Tibial artery (tissue), 4 donors: ENCODE results near the gene ZFPL1.

ENCODE experiments used
- DNase-seq, 2 donors: peaks; one replicate each; pipeline ENCODE4 v3.0.0-alpha.2; 2019
- H3K27ac ChIP-seq, 2 donors: fragments of 200-600 bp; sonication (generic) in 1 of 2; 1 replicate in 1 of 2; 2 replicates in 1 of 2; pipeline ENCODE4 v1.5.1; 2018 to 2019; ENCODE audit warnings: mild to moderate bottlenecking in 1 of 2
- H3K27me3 ChIP-seq, 2 donors: fragments of 200-600 bp; sonication (generic) in 1 of 2; one replicate each; pipeline versions ENCODE4 v1.5.1 to v1.6.0; 2016 to 2019
- H3K36me3 ChIP-seq, 3 donors: fragments of 200-600 bp; sonication (generic) in 2 of 3; one replicate each; pipeline ENCODE4 v1.5.1; 2016 to 2019; ENCODE audit warnings: mild to moderate bottlenecking in 2 of 3
- H3K4me1 ChIP-seq, 4 donors: fragments of 200-600 bp; sonication (generic) in 2 of 4; 1 replicate in 3 of 4; 2 replicates in 1 of 4; pipeline ENCODE4 v1.5.1; 2016 to 2019
- H3K4me3 ChIP-seq, 2 donors: fragments of 200-600 bp; sonication (generic) in 1 of 2; 1 replicate in 1 of 2; 2 replicates in 1 of 2; pipeline ENCODE4 v1.5.1; 2018 to 2019; ENCODE audit warnings: mild to moderate bottlenecking in 2 of 2
- H3K9me3 ChIP-seq, 3 donors: fragments of 200-600 bp; sonication (generic) in 1 of 3; one replicate each; pipeline ENCODE4 v1.5.1; 2016 to 2019
- intact Hi-C: fragments of 100-400 bp; cut with DNase I; formaldehyde crosslinking; loops from one replicate; pipeline ENCODE4 v1.15.0; 2023; ENCODE audit warnings: low total_unique reads
- TF ChIP-seq, protein P1 (sequence below), 2 experiments: fragments of 200-600 bp in 1 of 2; fragments of 450-650 bp in 1 of 2; IDR thresholded peaks; one replicate each; pipeline ENCODE4 v1.5.1; 2017 to 2019; ENCODE audit warnings: antibody characterized with exemption in 2 of 2, mild to moderate bottlenecking in 1 of 2, moderate library complexity in 1 of 2

Gene ZFPL1

DNA sequence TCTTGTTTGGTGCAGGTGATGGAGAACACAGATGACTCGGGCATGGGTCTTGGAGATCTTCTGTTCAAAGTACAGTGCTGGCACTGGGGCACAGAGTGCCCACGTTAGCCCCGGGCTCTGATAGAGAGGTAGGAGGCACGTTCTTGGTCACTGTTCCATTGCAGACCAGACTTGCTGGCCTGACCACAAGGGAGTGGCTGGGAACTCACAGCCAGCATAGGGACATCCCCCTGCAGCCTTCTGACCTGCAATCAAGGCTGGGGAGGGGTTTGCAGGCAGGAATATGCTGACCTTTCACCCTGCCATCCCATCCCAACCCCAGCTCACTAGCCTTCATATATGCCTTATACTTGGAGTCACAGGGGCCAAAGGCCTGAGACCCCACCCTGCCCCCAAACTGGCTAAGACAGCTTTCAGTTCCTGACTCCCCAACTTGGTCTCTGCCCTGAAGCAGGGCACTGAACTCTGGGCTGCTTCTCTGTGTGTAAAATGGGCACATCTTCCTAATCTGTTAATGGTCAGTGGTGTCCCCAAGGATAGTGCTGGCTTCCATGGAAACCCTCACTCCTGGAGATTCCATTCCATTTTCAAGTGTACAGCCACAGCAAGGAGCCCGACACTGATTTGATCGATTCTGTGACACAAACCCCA lies 42.7 kb downstream of the ZFPL1 start:
- Histone ChIP-seq H3K4me3 (no peak overlapping the region), H3K4me1 (peaks cover 0 to 11% (median 7%) of the 10 kb centered on the region in 4 donors), H3K9me3 (no peaks in the 10 kb centered on the region), H3K27ac (no peak overlapping the region), H3K27me3 (no peaks in the 10 kb centered on the region), H3K36me3 (peaks cover 70 to 81% (median 70%) of the 10 kb centered on the region in 3 donors)
- TF ChIP-seq, protein P1, sequence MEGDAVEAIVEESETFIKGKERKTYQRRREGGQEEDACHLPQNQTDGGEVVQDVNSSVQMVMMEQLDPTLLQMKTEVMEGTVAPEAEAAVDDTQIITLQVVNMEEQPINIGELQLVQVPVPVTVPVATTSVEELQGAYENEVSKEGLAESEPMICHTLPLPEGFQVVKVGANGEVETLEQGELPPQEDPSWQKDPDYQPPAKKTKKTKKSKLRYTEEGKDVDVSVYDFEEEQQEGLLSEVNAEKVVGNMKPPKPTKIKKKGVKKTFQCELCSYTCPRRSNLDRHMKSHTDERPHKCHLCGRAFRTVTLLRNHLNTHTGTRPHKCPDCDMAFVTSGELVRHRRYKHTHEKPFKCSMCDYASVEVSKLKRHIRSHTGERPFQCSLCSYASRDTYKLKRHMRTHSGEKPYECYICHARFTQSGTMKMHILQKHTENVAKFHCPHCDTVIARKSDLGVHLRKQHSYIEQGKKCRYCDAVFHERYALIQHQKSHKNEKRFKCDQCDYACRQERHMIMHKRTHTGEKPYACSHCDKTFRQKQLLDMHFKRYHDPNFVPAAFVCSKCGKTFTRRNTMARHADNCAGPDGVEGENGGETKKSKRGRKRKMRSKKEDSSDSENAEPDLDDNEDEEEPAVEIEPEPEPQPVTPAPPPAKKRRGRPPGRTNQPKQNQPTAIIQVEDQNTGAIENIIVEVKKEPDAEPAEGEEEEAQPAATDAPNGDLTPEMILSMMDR (IDR thresholded peaks at IDR 0.05) = no peak
- intact Hi-C loops = no loop called here
- DNase-seq = peak in 1 of 2 donors; percentile 28

DNA sequence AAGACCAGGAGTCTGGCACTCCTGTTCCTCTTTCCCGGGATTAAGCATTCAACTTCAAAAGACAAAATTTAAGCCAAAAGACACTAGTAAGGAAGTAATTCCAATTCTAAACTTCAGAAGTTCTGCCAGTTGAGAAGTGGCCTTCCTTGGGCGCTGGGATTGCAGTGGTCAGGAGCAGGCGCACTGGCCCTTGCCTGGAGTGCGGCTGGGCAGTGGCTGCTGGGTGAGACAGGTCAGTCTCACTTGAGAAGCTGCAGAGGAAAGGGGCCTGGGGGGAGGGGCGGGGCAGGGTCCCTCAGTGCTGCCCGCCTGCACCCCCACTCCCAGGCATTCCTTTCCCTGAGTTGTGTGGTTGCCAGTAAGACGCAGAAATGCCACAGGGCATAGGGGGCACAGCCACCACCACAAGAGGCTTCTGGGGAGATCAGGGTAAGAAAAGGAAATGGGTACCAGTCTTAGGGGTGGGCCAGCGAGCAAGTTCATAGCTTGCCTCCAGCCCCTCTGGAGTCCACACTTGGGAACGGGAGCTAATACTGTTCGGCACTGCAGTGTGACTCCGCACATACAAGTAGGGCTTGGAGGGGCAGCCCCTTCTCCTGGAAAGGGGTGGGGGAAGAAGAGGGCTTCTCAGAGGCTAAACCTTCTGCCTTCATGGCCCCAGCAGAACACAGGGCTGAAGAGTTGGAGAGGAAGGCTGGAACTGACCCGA lies 43.6 kb downstream of the ZFPL1 start:
- Histone ChIP-seq H3K4me1 (peaks cover 0 to 13% (median 13%) of the 10 kb centered on the region in 4 donors), H3K4me3 (no peak overlapping the region), H3K36me3 (peaks cover 70 to 89% (median 79%) of the 10 kb centered on the region in 3 donors), H3K27ac (no peak overlapping the region), H3K9me3 (no peaks in the 10 kb centered on the region), H3K27me3 (no peaks in the 10 kb centered on the region)
- intact Hi-C loops = no loop called here
- TF ChIP-seq, protein P1 (IDR thresholded peaks at IDR 0.05) = no peak
- DNase-seq = peak in 1 of 2 donors; percentile 44

DNA sequence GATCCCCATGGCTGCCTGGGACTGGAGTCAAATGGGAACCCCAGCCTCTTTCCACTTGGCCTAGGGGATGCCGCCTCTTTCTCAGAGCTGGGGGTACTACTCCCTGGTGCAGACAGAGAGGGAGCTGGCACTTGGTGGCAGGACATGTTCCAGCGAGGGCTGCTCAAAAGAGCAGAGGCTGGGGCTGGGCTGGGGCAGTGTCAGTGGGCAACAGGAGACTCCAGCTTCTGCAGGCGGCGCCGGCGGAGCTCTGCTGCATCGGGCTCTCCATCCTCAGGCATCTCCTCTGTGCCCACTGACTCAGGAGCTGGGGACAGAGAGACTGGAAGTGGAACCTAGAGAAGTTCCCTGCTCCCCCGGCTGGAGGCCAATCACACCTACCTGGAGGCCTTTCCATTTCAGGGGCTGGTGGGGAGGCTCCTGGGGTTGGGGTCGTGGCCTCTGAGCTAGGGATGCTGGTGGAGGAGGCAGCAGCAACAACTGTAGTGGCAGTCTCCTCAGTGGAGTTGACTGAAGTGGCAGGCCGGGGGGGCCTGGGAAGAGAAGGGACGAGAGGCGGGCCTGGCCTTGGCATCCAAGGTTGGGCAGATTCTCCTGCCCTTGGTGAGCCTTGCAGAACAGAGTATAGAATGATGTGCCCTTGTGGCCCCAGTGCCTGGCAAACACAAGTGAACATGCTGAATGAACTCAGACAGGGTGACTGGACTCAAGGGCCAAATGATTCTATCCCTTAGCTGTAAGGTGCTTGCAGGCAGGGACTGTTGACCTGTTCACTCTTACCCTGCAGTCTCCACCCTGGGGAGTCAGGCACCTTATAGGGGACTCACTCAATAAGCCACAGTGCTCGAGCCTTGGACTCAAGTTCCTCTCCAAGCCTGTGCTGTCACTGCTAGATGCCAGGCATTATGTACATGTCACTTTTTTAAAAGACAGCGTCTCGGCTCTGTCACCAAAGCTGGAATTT lies 44.4 kb downstream of the ZFPL1 start:
- TF ChIP-seq, protein P1 (IDR thresholded peaks at IDR 0.05) = no peak
- Histone ChIP-seq H3K9me3 (no peaks in the 10 kb centered on the region), H3K36me3 (peaks cover 70 to 96% (median 82%) of the 10 kb centered on the region in 3 donors), H3K27ac (no peak overlapping the region), H3K4me3 (no peak overlapping the region), H3K4me1 (peaks cover 5 to 15% (median 13%) of the 10 kb centered on the region in 4 donors), H3K27me3 (no peaks in the 10 kb centered on the region)
- intact Hi-C loops = no loop called here
- peak in 1 of 2 donors; percentile 31 for DNase-seq

DNA sequence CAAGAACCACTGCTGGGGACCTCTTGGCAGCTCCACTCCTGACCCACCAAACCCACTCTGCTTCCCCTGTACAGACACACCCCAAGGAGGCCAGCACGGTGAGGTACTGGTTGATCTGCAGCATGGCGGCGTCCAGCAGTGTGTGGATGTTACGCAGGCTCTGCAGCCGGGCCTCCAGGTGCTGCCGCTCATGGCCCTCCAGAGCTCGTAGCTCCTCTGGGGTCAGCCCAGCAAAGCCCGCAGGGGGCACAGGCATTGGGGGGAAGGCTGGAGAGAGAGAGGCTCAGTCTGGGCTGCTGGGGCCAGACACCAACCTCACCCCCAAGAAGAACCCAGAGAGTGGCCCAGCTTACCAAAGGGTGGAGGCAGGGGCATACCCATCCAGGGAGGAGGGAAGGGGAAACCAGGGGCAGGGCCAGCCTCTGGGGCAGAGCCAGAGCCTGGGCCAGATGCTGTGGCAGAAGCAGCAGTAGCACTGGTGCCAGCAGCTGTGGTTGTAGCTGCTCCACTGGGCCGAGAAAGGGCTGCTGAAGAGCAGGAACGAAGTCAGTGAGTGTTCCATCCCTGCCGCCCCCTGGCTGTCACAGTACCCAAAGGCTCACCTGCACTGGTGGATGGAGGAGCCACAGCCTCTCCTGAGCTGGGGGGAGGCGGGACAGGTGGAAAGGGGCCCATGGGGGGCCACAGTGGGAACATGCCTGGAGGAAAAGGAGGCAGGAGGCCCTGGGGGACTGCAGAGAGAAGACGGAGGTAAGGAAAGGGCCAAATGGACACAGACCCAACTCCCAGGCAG lies 45.8 kb downstream of the ZFPL1 start:
- Histone ChIP-seq H3K4me3 (no peak overlapping the region), H3K9me3 (no peaks in the 10 kb centered on the region), H3K27ac (no peak overlapping the region), H3K36me3 (peaks cover 65 to 84% (median 81%) of the 10 kb centered on the region in 3 donors), H3K27me3 (no peaks in the 10 kb centered on the region), H3K4me1 (peaks cover 5 to 20% (median 18%) of the 10 kb centered on the region in 4 donors)
- intact Hi-C loops = no loop called here
- no peak for DNase-seq
- TF ChIP-seq, protein P1 (IDR thresholded peaks at IDR 0.05) = no peak
